ENCODE data around the gene PCLO. TPM values are rescaled to one million over a fixed set of nuclear protein-coding genes. Genes with fewer than 3 reads are reported as not detected.

Gene PCLO
- total RNA-seq, 2 donors from 2014 or later = 2.9 to 6.3 TPM

GRCh38 chr7:83020161-83020560 lies 142.5 kb downstream of the PCLO start:
- H3K9me3 ChIP-seq = peaks cover 0 to 6% of the 10 kb centered on the region in 2 donors
- no peaks in the 10 kb centered on the region for H3K36me3 ChIP-seq
- no peak for TF ChIP-seq CTCF (IDR thresholded peaks at IDR 0.05)
- no peaks in the 10 kb centered on the region for H3K27me3 ChIP-seq
- H3K4me1 ChIP-seq = no peaks in the 10 kb centered on the region
- DNase-seq (ENCODE audit: low spot score) = no peak
- H3K27ac ChIP-seq = no peak overlapping the region
- H3K4me3 ChIP-seq = no peak overlapping the region

DNA sequence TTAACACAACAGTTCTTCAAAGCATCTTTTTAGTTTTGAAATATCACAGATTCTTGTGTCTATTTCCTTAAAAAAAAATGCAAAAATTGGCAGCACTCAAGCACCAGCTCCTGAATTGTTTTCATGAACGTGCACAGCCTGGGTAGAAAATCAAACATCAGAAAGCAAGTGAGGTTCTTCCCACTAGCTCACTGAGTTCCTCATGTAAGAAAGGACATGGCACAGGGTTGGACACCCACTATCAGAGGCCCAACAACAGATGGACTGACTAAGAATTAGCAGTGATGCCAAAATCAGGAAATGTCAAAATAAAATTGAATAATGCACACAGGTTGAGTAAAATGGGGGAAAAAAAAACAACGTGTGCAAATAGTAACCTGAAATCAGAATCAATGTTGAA lies 146.8 kb downstream of the PCLO start:
- TF ChIP-seq CTCF (IDR thresholded peaks at IDR 0.05) = no peak
- no peaks in the 10 kb centered on the region for H3K27me3 ChIP-seq
- no peaks in the 10 kb centered on the region for H3K4me1 ChIP-seq
- DNase-seq (ENCODE audit: low spot score) = no peak
- H3K4me3 ChIP-seq = no peak overlapping the region
- H3K36me3 ChIP-seq = no peaks in the 10 kb centered on the region
- no peak overlapping the region for H3K27ac ChIP-seq
- H3K9me3 ChIP-seq = no peaks in the 10 kb centered on the region

DNA sequence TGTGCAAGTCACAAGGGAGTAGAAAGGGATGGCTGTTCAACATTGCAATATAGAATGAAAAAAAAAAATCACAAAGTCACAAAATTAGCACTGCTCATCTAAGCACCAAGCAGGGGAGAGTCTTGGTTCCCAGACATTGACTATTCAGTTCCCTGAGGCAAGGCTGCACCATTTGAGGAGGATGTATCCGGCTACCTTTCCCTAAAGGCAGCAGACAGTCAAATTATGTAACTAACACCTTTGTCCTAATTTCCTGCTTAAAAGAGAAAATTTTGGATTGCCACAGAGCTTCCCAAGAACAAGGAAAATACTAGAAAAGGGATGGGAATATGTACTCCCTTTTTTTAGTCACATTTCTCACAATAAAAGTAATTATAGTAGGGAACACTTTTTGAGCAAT lies 148.1 kb downstream of the PCLO start:
- Histone ChIP-seq H3K4me1 (no peaks in the 10 kb centered on the region), H3K36me3 (no peaks in the 10 kb centered on the region), H3K4me3 (no peak overlapping the region), H3K9me3 (no peaks in the 10 kb centered on the region), H3K27ac (no peak overlapping the region), H3K27me3 (no peaks in the 10 kb centered on the region)
- TF ChIP-seq CTCF (IDR thresholded peaks at IDR 0.05) = no peak
- no peak for DNase-seq (ENCODE audit: low spot score)

DNA sequence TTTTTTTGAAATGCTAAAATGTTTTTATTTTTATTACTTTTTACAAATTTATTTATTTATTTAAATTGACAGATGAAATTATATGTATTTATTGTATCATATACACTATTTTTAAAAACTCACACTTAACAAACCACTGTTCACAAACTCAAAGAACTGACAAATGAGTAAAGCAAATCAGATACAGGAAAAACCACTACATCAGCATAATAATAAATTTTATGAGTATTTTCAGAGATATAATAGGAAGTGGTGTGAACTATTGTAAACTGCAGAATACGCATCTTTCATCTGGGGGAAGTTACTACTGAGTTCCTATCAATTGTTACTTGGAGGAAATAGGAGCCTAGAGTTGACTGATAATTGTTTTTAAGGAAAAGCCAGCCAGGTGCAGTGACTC lies 150.7 kb downstream of the PCLO start:
- H3K4me1 ChIP-seq = no peaks in the 10 kb centered on the region
- no peaks in the 10 kb centered on the region for H3K27me3 ChIP-seq
- H3K4me3 ChIP-seq = no peak overlapping the region
- no peak for TF ChIP-seq CTCF (IDR thresholded peaks at IDR 0.05)
- H3K9me3 ChIP-seq = no peaks in the 10 kb centered on the region
- DNase-seq (ENCODE audit: low spot score) = no peak
- no peak overlapping the region for H3K27ac ChIP-seq
- H3K36me3 ChIP-seq = no peaks in the 10 kb centered on the region

- TF ChIP-seq CTCF (IDR thresholded peaks at IDR 0.05) = peak in 1 of 2 donors; percentile 23
- Histone ChIP-seq H3K4me3 (no peak overlapping the region), H3K9me3 (peaks cover 0 to 7% of the 10 kb centered on the region in 2 donors), H3K27ac (no peak overlapping the region), H3K36me3 (no peaks in the 10 kb centered on the region), H3K4me1 (no peaks in the 10 kb centered on the region), H3K27me3 (no peaks in the 10 kb centered on the region)
- DNase-seq (ENCODE audit: low spot score) = no peak
Observed at GRCh38 chr7:83005410-83005809, 157.3 kb downstream of the PCLO start.

GRCh38 chr7:83001362-83002040 lies 161.2 kb downstream of the PCLO start:
- no peak overlapping the region for H3K27ac ChIP-seq
- H3K27me3 ChIP-seq = no peaks in the 10 kb centered on the region
- H3K4me3 ChIP-seq = no peak overlapping the region
- no peak for DNase-seq (ENCODE audit: low spot score)
- no peak for TF ChIP-seq CTCF (IDR thresholded peaks at IDR 0.05)
- no peaks in the 10 kb centered on the region for H3K4me1 ChIP-seq
- H3K9me3 ChIP-seq = peaks cover 0 to 7% of the 10 kb centered on the region in 2 donors
- no peaks in the 10 kb centered on the region for H3K36me3 ChIP-seq
